Dermis blood vessel endothelial cell (primary cell): Measurements from ENCODE around the gene ACRBP. TPM values are rescaled to one million over a fixed set of nuclear protein-coding genes. Genes with fewer than 3 reads are reported as not detected.

Experiments
- DNase-seq: peaks from one replicate; pipeline ENCODE4 v3.0.0; 2010
- total RNA-seq: library from RNA; depleted of rRNA; stranded (reverse); fragments of >200 nt; gene quantifications from 2 replicates; pipeline ENCODE4 v1.2.3, GENCODE V29; 2014

Gene ACRBP
- total RNA-seq, 1 donor from 2014 or later = 1.5 TPM

DNA sequence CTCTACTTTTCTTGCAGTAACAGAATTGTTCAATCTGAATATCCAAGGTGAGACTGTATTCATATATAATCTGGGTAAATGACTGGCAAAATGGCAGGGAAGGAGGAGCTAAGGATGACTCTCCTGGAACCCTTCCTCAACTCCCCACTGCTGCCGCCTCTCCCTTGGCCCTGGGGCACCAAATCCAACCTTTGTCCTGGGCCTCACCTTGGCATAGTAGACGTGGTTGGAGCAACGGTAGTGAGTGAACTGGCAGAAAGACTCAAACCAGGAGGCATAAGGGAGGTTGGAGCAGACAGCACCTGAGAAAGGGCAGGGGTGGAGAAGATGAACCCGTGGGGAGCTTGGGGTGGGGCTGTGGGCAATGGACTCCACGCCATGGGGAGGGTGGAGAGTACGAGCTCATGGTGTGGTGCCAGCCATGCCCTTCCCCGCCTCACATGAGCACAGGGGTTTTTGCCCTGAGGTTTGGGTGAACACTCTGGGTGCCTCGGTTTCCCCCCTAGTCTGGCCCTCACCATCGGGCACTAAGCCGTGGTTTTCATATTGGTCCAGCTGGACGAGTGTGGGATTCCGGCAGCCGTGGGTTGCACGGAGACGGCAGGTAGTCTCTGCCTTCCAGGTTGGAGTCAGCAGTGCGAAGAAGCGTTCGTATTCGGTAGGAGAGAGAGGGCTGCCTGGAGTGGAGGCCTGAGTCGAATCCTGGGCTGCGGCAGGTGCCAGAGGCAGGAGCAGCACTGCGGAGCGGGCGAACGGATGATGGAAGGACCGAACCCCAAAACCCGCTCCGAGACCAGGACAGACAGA is 753 bp downstream of the ACRBP start:
- DNase-seq = no peak

DNA sequence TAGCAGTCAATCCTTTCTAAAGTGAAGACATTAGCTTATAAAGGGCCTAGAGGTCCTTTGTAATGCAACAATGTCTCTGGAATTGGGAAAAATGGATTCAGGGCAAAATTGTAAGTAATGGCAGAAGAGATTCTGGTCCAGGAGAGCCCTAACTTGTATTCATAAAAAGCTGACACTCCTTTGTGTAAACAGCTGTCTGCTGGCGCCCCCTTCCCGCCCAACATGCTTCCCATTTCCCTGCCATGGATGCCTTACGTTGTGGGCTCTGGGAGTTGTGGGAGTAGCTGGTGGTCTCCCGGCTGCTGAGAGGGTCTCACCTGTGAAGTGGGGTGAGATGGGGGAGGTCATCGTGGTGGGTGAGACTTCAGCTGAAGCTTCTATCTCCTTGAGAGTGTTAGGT is 2.3 kb downstream of the ACRBP start:
- no peak for DNase-seq

DNA sequence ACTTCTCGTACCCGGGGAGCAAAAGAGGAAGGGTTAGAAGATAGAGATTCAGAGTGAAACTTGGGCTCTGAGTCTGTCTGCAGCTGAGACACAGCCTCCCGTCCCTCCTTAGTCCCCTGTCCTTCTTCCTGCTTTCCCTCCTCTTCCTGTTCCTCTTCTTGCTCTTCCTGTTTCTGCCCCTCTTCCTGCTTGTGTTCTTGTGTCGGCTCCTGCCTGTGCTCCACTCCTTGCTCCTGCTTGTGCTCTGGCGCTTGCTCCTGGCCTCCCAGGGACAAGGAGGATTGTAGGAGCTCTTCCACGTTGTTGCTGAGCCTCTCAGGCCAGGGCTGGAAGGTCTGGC is 3.0 kb downstream of the ACRBP start:
- no peak for DNase-seq

DNA sequence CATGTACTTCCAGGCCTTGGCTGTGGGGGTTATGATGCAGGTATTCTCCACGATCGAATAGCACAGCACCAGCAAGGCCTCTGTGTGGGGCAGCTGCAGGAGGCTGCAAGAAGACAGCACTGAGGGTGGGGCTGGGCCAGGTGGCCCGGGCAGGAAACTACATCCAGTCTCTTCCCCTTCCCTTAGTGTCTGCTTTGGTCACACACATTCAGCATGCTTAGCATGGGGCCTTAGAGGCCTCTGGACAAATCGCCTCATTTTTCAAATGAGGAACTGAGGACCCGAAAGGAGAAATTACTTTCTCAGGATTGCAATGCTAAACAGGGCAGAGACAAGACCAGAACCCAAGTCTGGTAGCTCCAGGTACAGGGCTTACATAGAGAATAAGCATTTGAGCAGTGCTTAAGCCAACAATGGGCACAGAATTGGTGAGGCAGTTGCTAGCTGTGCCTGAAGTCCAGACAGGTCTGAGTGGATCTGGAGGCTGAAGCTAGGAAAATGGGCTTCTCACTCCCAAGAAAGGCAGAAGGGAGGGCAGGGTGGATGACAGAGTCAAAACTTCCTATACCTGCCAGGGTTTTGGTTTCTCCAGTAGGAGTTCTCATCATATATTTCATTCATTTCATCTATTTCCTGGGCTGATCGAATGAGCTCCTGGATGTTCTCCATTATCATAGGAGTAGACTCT is 3.5 kb downstream of the ACRBP start:
- DNase-seq = no peak

DNA sequence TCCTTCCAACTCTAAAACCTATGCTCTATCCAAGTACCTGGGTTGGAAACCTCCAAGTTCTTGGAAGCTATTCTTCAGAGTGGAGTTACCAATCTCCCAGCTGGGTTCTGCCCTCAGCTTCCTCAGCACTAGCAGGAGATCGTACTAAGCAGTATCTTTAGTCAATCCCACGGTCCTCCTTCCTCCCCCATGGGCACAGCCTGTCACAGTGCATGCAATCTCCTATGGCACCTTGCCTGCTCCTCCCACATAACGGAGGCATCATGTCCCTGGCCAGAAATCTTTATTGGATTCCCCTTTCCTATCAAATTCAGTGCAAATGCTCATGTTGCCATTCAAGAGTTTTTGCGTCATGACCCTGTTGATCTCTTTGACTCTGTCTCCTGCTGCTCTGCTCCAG is 6.1 kb downstream of the ACRBP start:
- DNase-seq = no peak

DNA sequence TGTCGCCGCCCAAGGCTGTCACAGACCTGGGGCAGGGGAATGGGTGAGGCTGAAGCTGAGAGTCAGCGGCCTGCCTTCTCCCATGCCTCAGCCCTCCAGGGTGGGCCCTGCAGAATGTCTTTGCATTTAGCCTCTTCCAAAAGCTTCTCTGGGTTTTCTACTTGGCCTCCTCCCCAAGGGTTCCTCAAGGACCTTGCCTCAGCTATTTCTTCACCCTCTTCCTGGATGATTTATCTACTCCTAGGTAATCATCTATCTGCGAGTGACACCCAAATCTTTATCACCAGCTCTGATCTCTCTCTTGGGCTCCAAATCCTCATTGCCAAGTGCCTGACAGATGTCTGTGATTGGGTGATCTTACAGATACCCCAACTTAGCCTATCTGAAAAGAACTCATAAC is 6.7 kb downstream of the ACRBP start:
- no peak for DNase-seq

DNA sequence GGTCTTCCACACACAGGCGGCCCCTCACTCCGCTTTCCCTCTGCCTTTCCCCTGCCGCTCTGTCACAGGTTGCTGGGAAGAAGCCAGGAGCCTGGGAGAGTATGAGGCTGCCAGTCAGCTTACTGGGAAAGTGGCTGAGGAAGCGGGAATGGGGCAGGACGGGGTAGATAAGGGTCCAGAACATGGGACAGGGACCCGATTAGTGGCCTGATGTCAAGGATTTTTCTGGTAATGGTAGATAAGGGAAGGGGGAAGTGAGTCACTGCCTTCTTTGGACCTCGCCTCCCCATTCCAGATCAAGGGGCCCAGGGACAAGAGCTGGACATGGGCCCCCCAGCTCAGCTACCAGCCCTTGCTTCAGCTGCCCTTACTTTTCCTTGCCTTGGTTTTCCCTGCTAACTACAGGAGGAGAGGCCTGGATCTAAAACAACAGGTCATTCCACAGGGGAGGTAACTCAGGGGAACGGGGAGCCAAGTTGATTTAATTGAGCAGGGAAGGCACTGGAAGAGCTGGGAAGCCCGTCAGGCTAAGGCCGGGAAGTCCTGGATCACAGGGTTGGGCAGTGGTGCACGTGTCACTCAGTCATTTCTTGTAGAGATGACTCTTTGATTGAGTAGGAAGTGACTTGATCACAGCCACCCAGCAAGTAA is 8.0 kb downstream of the ACRBP start:
- DNase-seq = peak; percentile 66

DNA sequence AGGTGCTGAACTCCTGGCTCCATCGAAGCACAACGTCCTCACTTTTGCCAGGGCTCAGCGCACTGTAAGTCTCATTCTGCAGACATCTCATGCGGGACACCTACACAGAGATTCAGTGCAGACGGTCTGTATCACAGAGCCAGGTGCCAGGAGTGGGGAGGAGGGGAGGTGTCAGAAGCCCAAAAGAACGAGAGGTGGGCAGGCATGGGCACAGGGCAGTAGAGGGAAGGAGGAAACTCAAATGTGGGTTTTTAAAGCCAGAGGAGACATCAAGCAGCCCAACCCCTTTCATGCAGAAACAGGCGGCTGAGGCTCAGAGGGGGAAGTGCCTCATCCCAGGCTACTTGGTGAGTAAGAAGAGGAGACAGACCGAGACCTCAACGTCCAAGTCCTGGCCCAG is 8.9 kb downstream of the ACRBP start:
- DNase-seq = no peak

DNA sequence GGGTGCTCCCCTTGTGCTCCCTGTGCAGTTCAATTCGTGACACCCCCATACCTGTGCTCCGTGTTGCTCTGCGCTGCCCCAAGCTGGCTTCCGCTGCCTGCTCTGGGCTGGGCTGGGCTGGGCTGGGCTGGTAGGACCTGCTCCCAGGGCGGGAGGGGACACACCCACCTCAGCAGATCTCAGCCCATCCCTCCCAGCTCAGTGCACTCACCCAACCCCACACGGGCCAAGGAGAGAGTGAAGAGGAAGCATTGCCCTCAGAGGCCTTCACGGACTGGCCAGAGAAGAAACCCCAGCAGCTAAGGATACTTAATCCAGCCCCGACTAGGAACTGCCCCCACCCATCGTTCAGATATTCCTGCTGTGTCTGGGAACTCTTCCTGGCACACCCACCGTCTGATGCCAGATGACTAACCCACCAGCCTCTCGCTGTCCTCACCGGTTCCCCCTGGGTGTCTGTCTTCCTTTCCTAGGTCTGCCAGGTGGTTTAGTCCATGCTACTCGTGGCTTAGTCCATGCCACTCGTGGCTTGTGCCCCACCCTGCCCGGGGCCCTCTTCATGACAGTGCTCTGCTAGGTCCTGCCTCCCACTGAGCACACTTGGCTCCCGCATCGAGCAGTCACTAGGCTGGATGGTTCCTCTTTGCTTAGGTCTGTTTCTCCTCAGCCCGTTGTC is 11.2 kb downstream of the ACRBP start, which contains the start of gene LPAR5:
LPAR5 (minus strand) TSS at position 104 of the 676 bp plus-strand sequence. CDS start 14,711 bp downstream, outside the sequence.
- no peak for DNase-seq

DNA sequence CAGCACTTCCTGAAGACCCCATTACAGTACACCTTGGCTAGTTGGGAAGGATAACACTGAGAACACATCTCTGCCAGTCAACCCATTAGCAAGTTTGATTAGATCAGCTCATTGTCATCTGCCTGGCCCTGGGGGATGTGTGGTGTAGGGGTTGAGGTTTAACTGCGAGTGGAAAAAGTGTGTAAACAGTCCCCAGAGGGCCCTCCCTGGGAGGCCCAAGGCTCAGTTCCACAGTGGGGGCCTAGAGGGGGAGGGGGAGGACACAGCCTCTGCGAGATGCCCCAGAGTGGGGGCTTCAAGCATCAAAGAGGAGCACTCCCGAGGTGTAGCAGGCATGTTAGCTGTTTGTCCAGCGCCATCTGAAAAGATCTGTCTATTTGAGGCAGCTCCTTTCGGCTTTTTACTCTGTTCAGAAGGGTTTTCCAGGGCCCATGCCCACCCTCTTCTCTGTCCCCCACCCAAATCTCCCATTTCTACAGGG is 11.8 kb downstream of the ACRBP start:
- no peak for DNase-seq

DNA sequence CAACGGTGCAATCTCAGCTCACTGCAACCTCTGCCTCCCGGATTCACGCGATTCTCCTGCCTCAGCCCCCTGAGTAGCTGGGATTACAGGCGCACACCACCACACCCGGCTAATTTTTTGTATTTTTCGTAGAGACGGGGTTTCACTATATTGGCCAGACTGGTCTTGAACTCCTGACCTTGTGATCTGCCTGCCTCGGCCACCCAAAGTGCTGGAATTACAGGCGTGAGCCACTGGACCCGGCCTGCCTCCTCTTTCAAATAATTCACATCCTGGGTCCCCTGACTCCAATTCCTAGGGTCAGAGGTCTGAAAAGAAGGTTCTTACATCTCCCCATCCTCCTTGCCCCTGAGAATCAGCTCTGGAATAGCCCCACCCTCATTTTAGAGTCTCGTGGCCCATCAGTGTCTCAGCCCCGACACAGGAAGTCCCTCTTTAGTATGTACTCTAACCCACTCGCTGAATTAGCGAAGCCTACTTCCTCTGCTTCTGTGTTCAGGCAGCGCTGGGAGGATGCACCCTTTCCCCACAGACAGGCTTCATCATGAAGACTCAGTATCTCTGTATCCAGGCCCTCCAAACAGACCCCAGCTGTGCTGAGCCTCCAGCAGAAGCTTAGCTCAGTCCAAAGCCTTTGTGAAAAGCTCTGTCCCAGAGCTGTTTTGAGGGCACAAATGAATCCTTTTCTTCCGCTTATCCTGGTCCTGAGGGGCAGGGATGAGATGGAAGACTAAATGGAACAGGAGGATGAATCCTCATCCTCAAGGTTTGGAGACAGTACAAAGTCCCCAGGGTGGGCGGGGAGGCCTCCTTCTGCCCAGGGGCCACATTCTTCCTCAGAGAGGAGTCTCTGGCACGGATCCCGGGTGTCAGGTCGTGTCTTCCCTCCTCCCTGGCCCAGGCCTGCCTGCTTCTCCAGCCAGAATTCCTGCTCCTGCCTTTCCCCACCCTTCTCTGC is 14.9 kb downstream of the ACRBP start:
- no peak for DNase-seq

DNA sequence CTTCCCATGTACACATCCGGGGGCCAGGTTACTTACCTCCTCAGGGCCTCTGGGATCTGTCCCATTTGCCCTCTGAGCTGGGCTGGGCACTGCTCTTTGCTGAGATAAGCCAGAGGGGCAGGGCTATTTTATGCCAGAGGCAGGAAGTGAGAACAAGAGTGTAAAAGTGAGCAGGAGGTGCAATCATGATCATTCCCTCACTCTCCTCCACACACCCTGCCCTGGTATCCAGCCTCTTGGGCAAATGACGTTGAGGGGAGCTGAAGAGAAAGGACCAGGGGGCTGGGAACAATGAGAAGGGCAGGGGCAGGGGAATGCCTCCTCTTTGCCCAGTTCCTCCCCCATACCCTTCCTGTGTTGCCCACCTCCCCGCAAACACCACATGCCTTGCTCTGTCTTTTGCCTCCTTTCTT is 15.7 kb downstream of the ACRBP start:
- DNase-seq = no peak

DNA sequence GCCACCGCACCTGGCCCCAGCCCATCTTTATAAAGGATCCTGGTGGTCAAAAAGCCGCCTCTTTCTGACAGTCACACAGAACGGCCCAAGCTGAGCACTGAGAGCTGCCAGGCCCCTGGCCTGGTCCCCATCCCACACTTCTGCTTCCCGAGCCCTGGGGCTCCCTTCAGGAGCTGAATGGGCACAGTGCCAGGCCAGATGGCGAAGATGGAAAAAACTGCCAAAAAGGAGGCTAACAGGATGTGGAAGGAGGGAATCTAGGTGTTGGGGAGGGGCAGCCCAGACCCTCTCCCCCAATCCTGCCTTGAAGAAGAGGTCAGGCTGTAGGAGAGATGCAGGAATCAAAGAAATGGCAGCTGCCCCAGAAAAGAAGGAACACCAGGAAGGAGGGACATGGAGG is 16.5 kb downstream of the ACRBP start:
- no peak for DNase-seq

DNA sequence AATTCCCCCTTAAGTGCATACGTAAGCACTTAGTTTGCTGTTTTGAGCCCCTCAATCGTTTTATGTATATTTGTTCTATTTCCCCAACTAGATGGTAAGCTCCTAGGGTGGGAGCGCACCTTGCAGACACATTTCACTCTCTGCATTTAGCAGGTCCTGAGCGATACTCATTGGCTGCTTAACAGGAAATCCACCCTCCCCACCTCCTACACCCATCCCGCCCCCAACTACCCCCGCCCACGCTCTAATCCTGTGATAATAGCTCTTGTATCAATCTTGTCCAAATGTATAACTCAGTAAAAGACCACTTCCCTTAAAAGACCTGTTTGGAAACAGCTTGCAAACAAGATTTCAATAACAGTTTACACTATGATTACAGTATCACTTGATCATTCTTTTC is 19.6 kb downstream of the ACRBP start:
- no peak for DNase-seq

DNA sequence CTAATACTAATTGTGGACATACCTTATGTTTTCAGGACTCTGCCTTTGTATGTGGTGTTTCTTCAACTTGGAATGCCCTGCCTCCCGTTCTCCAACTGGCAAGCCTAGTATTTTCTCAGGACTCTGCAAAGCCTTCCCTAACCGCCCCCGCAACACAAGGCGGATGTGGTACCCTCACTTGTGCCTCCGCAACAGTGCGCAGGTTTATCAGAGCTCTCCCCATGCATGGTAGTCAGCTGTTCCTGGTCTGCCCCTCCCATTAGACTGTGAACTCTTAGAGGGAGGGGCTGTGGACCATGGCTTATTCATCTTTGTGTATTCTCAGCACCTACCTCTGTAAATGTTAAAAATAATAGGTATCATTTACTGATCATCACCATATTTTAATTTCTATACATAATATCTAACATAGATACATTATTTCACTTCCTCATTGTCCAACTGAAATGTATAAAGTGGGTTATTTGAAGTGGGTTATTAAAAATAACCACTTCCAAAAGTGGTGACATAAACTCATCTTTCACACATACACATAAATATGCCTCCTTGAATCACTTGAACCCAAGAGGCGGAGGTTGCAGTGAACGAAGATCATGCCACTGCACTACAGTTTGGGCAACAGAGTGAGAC is 20.5 kb downstream of the ACRBP start:
- DNase-seq = no peak

DNA sequence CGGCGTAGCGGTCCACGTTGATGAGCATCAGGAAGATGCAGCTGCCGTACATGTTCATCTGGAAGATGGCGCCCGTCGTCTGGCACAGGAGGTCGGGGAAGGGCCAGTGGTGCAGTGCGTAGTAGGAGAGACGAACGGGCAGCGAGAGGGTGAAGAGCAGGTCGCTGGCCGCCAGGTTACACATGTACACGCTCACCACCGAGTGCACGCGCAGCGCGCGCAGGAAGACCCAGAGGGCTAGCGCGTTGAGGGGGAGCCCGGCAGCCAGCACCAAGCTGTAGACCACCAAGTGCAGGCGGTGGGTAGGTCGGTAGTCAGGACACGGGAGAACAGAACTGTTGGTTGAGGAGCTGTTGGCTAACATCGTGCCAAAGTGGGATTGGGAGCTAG is 26.4 kb downstream of the ACRBP start:
- no peak for DNase-seq

DNA sequence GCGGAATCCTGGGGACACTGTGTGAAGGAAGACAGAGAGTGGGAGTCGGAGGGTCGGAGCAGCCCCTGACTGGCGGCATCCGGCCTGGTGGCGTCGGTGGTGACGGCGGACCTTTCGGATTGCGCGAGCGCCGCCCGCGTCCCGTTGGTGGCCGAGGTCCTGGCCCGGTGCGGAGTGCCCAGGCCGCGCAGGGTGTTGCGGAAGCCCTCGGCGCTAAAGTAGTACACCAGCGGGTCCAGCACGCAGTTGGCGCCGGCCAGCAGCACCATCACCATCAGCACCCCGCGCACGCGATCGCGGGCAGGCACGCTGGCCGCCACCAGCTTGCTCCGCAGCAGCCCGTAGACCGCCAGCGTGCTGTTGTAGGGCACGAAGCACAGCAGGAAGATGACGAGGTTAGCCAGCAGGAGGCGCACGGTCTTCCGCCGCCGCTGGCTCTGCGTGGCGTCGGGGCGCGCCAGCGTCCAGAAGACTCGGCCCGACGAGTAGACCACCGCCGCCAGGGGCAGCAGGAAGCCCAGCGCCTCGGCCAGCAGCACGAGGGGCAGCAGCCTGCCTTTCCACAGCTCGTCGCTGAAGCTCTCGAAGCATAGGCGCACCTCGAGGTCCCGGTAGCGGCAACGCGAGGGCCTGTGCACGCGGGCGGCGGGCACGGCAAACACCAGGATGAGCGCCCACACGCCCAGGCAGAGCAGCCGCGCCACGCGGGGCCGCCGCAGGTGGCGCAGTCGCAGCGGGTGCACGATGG is 26.9 kb downstream of the ACRBP start:
- peak; percentile 89 for DNase-seq

DNA sequence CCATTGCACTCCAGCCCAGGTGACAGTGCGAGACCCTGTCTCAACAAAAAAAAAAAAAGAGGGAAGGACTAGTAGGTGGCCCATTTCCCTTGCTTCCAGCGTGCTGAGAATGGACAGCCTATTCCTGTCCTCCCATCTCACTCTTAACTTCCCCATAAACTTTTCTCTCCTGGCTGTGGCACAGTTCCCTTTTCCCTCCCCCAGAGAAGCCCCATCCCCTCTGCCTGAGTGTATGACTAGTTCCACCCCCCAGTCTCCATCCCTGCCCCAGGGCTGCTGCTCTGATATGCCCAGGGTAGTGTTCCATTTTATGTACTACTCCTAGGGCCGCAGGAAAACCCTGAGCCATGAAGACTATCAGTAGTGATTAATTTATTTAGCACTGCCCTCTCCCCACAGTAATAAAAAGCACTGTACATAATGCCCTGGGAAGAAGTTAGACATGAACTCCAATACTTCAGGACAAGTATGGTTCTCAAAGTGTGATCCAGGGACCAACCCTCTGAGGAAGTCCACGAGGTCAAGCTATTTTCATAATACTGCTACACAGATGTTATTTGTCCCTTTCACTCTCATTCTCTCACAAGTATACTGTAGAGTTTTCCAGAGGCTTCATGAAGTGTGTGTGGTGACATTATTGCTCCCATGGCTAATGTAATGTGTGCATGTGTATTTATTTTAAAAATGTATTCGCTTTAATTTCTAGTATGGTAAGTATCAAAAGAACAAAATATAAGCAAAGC is 28.6 kb downstream of the ACRBP start:
- DNase-seq = no peak

DNA sequence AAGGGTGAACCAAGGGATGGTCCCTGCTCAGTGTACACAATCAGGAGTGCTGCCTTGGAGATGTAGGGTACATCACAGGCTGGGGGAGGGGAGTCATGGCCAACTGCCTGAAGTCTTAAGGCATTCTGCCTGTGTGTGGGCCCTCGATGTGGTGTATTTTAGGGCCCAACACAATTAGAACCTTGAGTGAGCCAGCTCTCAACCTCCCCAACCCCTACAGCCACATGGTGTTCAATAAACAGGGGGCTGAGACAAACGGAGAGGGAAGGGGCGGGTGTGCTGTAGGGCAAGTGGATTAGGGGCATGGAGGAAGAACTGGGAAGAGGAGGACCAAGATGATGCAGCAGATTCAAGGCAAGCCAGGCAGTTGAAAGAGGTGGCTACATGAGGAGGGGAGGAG is 31.4 kb downstream of the ACRBP start:
- no peak for DNase-seq
